Measurements from ENCODE around the gene CDKL1. TPM values are rescaled to one million over a fixed set of nuclear protein-coding genes. Genes with fewer than 3 reads are reported as not detected.

CDKL1 gene
- total RNA-seq, 4 donors from 2014 or later = 15.3 to 36.8 (median 28.2) TPM

DNA sequence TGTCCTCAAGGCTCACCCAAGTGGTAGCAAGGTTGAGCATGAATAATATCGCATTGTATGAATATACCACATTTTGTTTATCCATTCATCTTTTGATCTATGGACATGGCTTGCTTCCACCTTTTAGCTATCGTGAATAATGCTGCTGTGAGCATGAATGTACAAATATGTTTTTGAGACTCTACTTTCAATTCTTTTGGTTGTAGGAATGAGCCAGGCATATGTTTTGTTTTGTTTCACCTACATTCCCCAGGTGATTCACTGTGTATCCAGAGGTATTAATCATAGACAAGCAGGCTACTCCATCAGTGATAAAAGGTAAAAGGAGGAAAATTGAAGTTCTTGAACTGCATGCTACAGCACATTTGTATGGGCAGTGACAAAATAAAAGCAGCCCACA is 35.8 kb downstream of the CDKL1 start:
- H3K27me3 ChIP-seq = no peaks in the 10 kb centered on the region
- TF ChIP-seq POLR2A (IDR thresholded peaks at IDR 0.05) (no peak), POLR2AphosphoS5 (IDR thresholded peaks at IDR 0.05) (no peak), EP300 (IDR thresholded peaks at IDR 0.05; ENCODE audit: low read depth) (no peak)
- TF ChIP-seq, protein P1, sequence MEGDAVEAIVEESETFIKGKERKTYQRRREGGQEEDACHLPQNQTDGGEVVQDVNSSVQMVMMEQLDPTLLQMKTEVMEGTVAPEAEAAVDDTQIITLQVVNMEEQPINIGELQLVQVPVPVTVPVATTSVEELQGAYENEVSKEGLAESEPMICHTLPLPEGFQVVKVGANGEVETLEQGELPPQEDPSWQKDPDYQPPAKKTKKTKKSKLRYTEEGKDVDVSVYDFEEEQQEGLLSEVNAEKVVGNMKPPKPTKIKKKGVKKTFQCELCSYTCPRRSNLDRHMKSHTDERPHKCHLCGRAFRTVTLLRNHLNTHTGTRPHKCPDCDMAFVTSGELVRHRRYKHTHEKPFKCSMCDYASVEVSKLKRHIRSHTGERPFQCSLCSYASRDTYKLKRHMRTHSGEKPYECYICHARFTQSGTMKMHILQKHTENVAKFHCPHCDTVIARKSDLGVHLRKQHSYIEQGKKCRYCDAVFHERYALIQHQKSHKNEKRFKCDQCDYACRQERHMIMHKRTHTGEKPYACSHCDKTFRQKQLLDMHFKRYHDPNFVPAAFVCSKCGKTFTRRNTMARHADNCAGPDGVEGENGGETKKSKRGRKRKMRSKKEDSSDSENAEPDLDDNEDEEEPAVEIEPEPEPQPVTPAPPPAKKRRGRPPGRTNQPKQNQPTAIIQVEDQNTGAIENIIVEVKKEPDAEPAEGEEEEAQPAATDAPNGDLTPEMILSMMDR (IDR thresholded peaks at IDR 0.05) = no peak
- in situ Hi-C loops (cut with MboI; ENCODE audit: low pct_ligation_motif_present in 1 of 4, low pct_unique_long_range_greater_than_20kb in 1 of 4, low sequenced_read_pairs in 3 of 4) = no loop called here
- 85 to 100% methylated on average over 1 to 2 of the region's 2 CpGs for WGBS, 2 donors (ENCODE audit: low coverage in 1 of 2)
- H3K36me3 ChIP-seq = peaks cover 0 to 10% (median 0%) of the 10 kb centered on the region in 4 donors
- H3K27ac ChIP-seq = no peak overlapping the region
- no peak overlapping the region for H3K4me3 ChIP-seq
- no peak for DNase-seq
- peaks cover 3 to 25% (median 20%) of the 10 kb centered on the region in 4 donors for H3K4me1 ChIP-seq
- intact Hi-C loops (cut with DNase I; ENCODE audit: low total_unique reads) = no loop called here
- H3K9me3 ChIP-seq = no peaks in the 10 kb centered on the region

DNA sequence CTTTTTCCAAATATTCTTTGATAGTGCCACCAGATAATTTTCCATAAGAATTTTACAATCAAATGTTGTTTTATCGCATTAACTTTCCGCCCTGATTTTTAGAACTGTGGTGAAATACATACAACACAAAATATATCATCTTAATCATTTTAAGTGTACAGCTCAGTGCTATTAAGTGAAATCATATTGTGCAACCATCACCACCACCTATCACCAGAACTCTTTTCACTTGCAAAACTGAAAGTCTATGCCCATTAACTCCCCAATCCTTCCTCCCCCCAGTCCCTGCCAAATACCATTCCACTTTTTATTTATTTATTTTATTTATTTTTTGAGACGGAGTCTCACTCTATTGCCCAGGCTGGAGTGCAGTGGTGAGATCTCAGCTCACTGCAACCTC is 36.6 kb downstream of the CDKL1 start:
- H3K4me1 ChIP-seq = peaks cover 3 to 17% (median 16%) of the 10 kb centered on the region in 4 donors

DNA sequence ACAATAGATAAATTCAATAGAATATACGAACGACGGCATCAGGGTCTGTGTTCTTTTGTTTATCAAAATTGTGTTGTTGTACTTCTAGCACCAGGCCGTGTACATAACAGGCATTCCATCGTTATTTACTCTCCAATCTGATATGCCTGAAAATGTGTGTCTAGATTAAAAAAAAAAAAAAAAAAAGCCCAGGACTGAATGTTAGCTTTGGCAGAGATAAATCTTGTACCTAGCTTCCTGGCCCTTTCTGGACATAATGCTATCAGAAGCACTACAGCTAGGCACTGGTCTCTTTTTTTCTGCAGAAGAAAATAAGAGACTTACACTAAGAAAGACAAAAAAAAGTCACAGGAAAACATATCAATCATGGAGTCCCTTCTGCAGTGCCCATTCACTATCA is 37.0 kb downstream of the CDKL1 start:
- H3K4me3 ChIP-seq = no peak overlapping the region
- H3K9me3 ChIP-seq = no peaks in the 10 kb centered on the region
- H3K36me3 ChIP-seq = peaks cover 0 to 10% (median 0%) of the 10 kb centered on the region in 4 donors
- H3K4me1 ChIP-seq = peaks cover 3 to 14% (median 13%) of the 10 kb centered on the region in 4 donors
- no peaks in the 10 kb centered on the region for H3K27me3 ChIP-seq
- WGBS, 2 donors (ENCODE audit: low coverage in 1 of 2) = 91 to 94% methylated on average over 5 of the region's 5 CpGs
- no peak for TF ChIP-seq POLR2AphosphoS5 (IDR thresholded peaks at IDR 0.05)
- no peak for TF ChIP-seq EP300 (IDR thresholded peaks at IDR 0.05; ENCODE audit: low read depth)
- TF ChIP-seq POLR2A (IDR thresholded peaks at IDR 0.05) = no peak
- TF ChIP-seq, protein P1 (IDR thresholded peaks at IDR 0.05) = no peak
- intact Hi-C loops (cut with DNase I; ENCODE audit: low total_unique reads) (no loop called here), in situ Hi-C loops (cut with MboI; ENCODE audit: low pct_ligation_motif_present in 1 of 4, low pct_unique_long_range_greater_than_20kb in 1 of 4, low sequenced_read_pairs in 3 of 4) (no loop called here)
- no peak overlapping the region for H3K27ac ChIP-seq
- no peak for DNase-seq

More for the DNA sequence above, 36.6 kb downstream of the CDKL1 start:
- in situ Hi-C loops (cut with MboI; ENCODE audit: low pct_ligation_motif_present in 1 of 4, low pct_unique_long_range_greater_than_20kb in 1 of 4, low sequenced_read_pairs in 3 of 4) (no loop called here), intact Hi-C loops (cut with DNase I; ENCODE audit: low total_unique reads) (no loop called here)
- no peak for DNase-seq
- H3K9me3 ChIP-seq = no peaks in the 10 kb centered on the region
- TF ChIP-seq EP300 (IDR thresholded peaks at IDR 0.05; ENCODE audit: low read depth) (no peak), POLR2A (IDR thresholded peaks at IDR 0.05) (no peak), POLR2AphosphoS5 (IDR thresholded peaks at IDR 0.05) (no peak)
- TF ChIP-seq, protein P1 (IDR thresholded peaks at IDR 0.05) = no peak
- H3K27ac ChIP-seq = no peak overlapping the region
- H3K27me3 ChIP-seq = no peaks in the 10 kb centered on the region
- H3K36me3 ChIP-seq = peaks cover 0 to 10% (median 0%) of the 10 kb centered on the region in 4 donors
- no peak overlapping the region for H3K4me3 ChIP-seq
- 93 to 94% methylated on average over 3 of the region's 3 CpGs for WGBS, 2 donors (ENCODE audit: low coverage in 1 of 2)

DNA sequence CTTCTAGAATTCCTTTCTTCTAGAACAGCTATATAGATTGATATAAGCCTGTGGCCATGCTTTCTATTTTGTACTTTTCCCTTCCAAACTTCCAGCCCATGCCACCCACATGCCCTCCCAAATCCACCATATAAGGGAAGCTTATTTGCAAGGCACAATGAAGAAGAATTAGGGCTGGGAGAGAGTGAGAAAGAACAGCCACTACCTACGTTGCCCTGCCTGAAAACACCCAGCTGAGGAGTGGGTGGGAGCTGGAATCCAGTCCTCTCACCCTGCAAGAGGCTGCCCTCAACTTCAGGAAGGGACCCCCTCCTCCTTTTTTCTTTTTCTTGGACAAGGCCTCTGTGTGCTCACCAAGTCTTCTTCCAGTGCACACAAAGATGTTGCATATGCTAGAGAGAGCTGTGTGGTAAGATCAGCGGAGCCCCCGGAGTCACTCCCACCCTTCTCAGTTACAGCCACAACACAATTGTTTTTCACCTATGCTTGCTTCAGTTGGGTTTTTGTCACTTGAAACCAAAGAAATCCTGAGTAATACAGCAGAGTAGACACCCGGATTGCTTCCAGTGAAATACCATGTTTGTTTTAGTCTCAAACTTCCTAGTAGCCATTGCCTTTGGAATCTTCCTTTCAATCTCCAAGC is 38.8 kb downstream of the CDKL1 start:
- TF ChIP-seq, protein P1 (IDR thresholded peaks at IDR 0.05) = no peak
- TF ChIP-seq POLR2A (IDR thresholded peaks at IDR 0.05) (no peak), EP300 (IDR thresholded peaks at IDR 0.05; ENCODE audit: low read depth) (no peak), POLR2AphosphoS5 (IDR thresholded peaks at IDR 0.05) (no peak)
- H3K27ac ChIP-seq = no peak overlapping the region
- in situ Hi-C loops (cut with MboI; ENCODE audit: low pct_ligation_motif_present in 1 of 4, low pct_unique_long_range_greater_than_20kb in 1 of 4, low sequenced_read_pairs in 3 of 4) = no loop called here
- intact Hi-C loops (cut with DNase I; ENCODE audit: low total_unique reads) = no loop called here
- H3K9me3 ChIP-seq = no peaks in the 10 kb centered on the region
- H3K4me1 ChIP-seq = no peaks in the 10 kb centered on the region
- WGBS, 2 donors (ENCODE audit: low coverage in 1 of 2) = 85 to 97% methylated on average over 4 of the region's 4 CpGs
- no peaks in the 10 kb centered on the region for H3K27me3 ChIP-seq
- peaks cover 0 to 10% (median 0%) of the 10 kb centered on the region in 4 donors for H3K36me3 ChIP-seq
- H3K4me3 ChIP-seq = no peak overlapping the region
- no peak for DNase-seq
